ENCODE results near the gene ATP7B.
"Not testable (repeated sequence)": the region's sequence is repeated elsewhere in the genome, so short reads cannot be mapped to it uniquely, and the experiment has no call there.

Gene ATP7B

DNA sequence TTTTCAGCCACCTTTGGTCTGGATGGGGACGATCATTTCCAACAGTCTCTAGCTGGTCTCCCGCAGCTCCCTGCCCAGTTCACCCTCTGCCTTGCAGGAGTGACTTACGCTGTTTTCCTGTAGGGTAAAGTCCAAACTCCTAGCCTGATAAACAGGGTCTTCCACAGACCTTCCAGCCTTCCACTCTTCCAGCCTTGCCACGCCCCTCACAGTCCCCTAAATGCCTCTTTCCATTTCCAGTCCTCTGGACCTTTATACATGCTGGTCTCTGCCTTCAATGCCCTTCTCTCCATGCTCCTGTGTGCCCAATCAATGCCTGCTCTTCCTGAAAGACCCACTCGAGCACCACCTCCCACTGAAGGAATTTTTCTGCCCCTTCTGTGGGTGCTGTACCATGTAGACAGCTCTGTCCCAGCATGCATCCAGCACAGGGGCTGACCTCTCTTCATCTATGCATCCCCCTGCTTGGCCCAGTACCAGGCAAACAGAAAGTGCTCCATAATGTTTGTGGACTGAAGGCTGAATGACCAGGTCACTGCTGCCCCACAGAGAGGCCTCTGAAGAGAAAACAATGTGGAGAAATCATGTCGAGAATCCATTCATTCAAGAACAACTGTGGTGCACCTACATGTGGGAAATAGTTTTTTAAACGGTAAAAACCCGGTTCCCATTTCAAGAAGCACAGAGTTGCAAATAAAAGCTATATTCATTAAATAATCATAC, 4.6 kb downstream of the ATP7B start:
- DNase-seq (ENCODE audit: low read depth in 2 of 2): no peak

DNA sequence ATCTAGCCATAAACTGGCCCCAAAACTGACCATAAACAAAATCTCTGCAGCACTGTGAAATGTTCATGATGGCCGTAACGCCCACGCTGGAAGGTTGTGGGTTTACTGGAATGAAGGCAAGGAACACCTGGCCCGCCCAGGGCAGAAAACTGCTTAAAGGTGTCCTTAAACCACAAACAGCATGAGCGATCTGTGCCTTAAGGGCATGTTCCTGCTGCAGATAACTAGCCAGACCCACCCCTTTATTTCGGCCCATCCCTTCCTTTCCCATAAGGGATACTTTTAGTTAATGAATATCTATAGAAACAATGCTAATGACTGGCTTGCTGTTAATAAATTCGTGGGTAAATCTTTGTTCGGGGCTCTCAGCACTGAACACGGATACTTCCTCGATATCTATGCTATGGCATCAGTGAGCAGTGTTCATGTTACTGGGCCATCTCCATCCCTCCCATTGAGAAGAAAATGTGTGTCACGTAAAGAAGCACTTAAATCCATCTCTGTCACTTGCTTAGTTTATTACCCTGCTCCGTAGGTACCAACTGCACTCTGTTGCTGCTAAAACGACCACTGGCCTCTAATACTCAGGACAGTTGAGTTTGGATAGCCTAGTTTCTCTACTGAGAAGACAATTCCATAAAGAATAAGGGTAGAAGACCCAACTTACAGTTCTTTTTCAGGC, 5.3 kb downstream of the ATP7B start:
- DNase-seq (ENCODE audit: low read depth in 2 of 2): no peak

DNA sequence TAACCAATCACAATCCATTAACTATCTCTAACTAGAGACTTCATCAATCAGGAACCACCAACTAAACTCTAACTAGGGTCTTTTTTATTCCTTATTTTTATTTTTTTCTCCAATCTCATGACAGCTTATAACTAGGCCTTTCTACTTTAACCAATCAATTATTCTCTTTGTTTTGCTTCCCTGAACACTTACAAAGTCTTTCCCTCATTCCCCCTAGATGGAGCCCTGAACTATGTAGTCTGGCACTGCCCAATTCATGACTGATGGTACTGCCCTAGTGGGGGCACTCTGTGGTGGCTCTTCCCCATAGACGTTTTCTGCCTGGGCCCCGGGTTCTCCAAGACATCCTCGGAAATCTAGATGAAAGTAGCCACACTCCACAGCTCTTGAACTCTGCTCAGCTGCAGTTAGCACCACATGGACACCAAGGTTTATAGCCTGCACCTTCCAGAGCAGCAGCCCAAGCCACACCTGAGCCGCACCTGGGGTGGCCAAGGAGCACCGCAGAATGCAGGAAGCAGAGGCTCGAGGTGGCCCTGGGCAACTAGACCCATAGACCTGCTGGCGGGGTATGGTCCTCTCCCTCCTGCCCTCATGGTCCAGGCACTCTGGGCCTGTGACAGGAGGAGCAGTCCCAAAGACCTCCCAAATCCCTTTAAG, 6.6 kb downstream of the ATP7B start:
- DNase-seq (ENCODE audit: low read depth in 2 of 2): no peak

DNA sequence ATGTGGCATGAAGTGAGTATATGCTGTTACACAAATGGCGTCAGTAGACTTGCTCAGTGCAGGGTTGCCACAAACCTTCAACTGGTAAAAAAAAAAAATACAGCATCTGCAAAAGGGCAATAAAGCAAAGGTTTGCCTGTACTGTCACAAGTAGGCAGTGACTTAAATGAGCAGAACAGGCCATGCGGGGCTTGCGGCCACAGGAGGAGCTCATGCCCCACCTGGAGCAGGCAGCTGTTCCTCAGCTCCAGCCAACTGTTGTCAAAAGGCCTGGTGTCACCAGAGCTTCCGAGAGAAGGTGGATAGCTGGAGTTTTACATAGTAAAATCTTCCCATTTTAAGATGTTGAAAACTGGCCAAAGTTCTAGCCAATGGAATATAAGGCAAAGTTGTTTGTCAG, 7.7 kb downstream of the ATP7B start:
- DNase-seq (ENCODE audit: low read depth in 2 of 2): no peak

DNA sequence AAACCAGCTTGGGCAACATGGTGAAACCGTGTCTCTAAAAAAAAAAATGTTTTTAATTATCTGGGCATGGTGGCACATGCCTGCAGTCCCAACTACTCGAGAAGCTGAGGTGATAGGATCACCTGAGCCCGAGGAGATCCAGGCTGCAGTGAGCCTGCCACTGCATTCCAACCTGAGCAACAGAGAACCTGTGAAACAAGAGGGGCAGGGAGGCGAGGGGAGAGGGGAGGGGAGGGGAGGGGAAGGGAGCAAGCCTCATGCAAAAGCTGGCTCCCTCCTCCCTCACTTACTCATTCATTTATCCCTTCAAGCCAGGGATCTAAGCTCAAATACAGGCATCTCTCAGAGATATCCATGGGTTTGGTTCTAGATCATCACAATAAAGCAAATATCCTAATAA, 8.9 kb downstream of the ATP7B start:
- no peak for DNase-seq (ENCODE audit: low read depth in 2 of 2)

DNA sequence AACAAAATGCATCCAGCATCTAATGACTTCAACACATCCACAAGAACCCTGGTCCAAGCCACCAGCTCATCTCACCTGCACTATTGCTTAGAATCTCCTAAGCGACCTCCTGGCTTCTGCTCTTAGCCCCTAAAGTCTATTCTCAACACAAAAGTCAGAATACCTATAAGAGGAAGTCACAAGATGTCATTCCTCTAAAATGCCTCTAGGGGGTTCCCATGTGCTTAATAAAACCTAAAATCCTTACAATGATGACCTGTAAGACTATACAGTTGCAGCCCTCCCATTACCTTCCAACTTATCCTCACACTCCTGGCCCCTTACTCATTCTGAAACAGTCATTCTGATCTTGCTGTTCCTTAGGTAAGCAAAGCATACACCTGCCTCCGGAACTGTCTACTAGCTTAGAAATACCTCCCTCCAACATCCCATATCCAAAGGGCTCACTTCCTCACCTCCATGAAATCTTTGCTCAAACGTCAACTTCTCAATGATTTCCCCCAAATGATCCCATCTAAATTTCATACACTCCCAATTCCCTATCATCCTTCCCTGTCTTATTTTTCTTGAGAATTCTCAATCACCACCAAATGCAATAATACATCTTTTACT, 10.0 kb downstream of the ATP7B start:
- no peak for DNase-seq (ENCODE audit: low read depth in 2 of 2)

DNA sequence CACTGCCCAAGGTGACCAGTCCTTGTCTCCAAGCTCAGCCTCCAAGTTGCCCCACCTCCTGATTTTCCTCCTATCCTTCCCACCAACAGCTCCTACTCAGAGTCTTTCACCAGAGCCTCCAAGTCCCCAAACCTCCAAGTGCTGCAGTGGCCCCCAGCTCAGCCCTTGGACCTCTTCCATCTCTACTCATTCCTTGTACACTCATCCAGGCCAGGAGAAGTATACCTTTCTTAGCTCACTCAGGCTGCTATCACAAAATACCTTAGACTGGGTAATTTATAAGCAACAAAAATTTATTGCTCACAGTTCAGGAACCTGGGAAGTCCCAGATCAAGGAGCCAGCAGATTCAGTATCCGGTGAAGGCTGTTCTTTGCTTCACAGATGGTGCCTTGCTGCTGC, 11.3 kb downstream of the ATP7B start:
- no peak for DNase-seq (ENCODE audit: low read depth in 2 of 2)

DNA sequence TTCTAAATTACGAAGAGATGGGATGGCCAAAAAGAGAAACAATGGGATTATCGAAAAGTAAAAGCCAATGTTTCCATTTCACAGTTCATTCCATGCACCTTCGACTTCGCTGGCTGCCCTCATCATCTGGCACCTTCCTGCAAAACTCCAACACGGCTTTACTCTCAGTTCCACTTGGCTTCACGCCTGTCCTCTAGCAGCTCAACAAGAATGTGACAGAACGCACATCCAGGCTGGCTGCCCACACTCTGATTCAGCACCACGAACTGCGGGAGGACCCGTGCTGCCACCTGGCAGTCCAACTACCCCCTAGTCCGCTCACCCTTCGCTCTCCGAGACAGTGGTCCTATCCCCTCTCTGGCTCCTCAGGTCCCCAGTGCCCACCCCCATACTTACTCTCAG, 11.7 kb downstream of the ATP7B start:
- DNase-seq (ENCODE audit: low read depth in 2 of 2): no peak

DNA sequence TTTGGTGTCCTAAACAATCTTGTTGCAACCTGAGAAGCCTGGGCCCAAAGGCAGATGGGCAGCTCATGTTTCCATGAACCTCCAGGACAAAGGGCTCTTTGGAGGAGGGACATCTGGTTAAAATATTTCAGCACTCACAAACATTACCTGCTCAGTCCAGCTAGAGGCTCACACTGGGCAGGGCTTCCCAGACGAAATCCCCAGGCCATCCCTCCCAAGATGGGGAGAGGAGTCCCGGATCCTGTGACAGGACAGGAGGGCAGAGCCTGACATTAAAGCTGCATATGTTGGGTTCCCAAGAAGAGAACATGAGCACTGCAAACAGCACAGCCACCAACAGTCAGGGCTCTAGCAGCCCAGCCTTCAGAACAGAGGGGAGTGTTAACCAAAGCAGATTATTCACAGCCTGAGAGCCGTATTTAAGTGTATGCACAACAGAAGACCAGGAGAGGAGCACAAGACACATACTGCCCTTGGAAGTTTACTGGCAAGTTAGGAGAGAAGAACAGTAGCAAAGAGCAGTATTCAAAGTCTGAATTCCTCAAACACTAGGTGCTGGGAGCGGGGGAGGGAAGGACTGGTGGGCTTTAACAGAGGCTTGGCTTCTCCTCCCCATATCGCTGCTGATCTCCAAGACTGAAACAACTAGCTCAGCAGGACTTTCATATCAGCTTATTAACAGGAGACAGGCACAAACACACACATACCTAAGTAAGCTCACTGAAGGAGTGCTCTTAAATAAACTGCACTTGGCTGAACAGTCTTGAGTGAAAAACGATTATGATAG, 12.3 kb downstream of the ATP7B start:
- DNase-seq (ENCODE audit: low read depth in 2 of 2): no peak

DNA sequence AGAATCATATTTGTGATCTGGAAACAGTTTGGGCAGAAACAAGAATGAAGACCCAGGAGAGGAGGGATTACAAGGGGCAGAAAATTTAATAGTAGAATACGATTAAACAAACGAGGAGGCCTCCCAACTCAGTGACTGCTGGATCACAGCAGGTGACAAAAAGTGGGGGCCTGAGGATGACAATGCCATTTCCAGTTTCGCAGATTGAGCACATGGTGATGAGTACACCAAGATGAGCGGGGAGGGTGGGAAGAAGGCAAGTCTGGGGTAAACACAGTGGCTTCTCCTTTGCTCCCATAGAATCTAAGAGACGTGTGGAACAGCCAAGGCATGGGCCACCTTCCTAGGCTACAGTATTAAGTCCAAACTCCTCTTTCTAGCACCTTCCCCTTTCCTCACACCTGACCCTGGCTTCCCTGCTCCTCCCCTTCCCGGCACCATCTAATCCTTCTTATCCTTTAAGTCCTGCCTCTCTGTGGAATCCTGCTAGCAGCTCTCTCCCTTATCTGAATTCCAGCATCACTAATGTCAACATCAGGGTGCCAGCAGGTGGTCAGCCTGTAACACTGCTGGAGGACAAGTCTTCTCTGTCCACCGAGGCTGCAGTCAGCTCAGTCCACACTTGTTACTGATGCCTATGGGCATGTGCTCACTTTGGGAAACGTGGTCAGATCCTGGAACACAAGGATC, 13.5 kb downstream of the ATP7B start:
- no peak for DNase-seq (ENCODE audit: low read depth in 2 of 2)

DNA sequence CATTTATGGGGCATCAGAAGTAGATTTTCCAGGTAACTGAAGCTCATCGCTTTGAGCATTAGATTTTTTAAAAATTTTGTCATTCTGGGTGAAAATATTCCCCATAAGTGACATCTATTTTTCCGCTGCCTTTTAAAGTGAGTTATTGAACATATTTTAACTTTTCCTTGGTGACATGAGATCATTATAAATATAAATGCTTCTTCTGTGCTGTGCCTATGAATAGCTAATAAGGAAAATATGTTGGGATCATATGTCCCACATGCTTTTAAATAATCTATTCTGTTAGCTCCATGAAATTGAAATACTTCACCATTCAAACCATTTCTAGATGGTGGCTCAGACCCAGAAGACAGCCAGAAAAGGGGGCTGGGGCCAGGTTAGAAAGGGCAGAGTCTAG, 14.1 kb downstream of the ATP7B start:
- no peak for DNase-seq (ENCODE audit: low read depth in 2 of 2)

DNA sequence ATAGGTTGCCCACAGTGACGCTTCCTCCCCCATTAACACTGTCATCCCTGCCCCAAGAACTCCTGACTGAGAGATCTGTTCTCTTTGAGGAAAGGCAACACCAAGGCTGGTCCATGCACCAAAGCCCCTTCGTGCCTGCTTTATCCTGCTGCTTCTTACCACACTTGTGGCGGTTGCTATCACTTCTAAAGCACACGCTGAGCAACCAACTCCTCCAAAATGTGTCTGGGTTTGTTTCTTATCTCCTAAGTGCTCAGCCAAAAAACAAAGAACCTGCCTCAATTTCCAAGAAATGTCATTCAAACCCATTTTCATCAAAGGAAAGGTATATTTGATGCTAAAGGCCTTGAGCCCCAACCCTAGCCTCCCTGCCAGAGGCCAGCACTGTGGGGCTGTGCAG, 14.6 kb downstream of the ATP7B start:
- DNase-seq (ENCODE audit: low read depth in 2 of 2): no peak

DNA sequence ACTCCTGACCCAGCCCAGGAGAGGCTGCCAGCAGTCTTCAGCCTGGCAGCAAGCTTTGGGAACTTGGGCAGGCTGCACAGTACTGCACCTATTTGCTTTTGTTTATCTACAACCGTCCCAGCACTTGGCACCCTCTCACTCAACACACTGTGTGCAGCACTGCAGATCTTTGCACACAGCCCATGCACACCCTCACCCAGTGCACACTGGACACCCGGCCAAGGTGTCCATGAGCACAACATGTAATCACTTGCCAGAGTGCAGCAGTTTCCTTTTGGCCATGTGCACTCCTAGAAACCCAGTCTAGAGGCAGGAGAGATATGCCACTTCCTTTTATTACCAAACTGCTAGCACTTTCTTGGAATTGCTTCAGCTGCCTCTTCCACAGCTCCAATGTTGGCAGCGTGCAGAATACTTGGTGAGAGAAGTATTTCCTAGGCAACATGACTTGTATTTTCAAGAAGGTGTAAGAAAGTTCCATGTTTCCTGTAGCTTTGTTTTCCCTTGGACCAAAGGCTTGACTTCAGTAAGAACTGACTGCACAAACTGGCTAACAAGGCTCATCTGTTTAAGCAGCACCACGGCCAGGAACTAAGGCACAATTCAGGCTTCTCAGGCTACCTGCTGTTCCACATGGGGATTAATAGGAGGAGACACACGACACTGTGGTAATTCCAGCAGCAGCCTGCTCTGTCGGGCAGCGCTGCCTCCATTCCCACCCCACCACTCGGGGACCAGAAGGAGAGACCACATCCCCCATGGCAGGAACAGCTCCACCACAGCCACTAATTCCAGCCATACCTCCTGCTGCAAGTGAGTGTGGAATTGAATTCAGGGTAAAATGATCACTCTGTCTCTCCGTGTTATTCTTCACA, 15.3 kb downstream of the ATP7B start:
- DNase-seq (ENCODE audit: low read depth in 2 of 2): no peak

DNA sequence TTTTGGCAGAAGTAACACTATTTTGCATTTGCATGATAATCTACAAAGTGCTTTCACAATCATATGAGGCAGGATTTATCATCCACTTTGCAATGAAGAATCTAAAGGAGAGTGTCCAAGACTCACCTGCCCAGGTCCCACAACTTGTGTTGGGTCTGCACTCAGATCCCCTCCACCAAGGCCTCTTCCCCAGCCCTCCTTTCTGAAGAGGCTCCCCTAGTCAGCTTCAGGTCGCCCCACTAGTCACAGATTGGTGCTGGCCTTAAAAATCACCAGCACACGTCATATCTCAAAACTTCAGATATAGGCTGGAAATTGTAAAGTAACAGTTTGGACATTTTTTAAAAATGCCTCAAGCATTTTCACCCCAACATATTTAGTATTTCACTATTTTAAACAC, 17.5 kb downstream of the ATP7B start:
- no peak for DNase-seq (ENCODE audit: low read depth in 2 of 2)

DNA sequence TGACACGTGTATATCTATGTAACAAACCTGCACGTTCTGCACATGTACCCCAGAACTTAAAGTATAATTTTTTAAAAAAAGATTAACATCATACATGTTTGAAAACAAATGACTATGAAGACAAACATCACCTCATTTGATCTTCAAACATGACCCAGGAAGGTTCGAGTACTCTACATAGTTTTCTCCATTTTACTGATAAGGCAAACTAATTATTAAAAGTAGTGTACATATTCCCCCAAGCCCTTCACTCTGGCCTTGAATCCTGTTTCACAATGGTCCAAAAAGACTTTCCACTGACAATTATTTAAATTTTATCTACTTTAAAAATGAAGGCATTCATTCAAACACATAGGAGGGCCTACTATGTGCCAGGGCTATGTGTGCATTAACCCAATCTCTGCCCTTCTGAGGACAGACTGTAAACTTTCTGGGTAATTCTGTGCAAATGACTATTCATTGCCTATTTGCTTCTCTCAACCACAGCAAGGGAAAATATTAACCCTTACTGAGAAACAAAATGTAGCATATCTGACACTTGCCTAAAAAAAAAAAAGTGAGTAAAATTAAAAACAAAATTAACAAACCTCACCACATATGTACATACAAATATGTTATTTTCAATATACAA, 22.1 kb downstream of the ATP7B start:
- DNase-seq (ENCODE audit: low read depth in 2 of 2): no peak

DNA sequence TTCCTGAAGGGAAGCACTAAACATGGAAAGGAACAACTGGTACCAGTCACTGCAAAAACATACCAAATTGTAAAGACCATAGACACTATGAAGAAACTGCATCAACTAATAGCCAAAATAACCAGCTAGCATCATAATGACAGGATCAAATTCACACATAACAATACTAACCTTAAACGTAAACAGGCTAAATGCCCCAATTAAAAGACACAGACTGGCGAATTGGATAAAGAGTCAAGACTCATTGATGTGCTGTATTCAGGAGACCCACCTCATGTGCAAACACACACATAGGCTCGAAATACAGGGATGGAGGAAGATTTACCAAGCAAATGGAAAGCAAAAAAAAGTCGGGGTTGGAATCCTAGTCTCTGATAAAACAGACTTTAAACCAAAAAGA, 26.3 kb downstream of the ATP7B start:
- DNase-seq (ENCODE audit: low read depth in 2 of 2): not testable (repeated sequence)

DNA sequence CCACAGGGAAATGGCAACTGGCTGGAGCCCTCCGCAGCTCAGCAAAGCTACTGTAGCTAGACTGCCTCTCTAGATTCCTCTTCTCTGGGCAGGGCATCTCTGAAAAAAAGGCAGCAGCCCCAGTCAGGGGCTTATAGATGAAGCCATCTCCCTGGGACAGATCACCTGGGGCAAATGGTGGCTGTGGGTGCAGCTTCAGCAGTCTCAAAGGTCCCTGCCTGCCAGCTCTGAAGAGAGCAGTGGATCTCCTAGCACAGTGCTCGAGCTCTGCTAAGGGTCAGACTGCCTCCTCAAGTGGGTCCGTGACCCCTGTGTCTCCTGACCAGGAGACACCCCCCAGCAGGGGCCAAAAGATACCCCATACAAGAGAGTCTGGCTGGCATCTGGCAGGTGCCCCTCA, 28.0 kb downstream of the ATP7B start:
- not testable (repeated sequence) for DNase-seq (ENCODE audit: low read depth in 2 of 2)

DNA sequence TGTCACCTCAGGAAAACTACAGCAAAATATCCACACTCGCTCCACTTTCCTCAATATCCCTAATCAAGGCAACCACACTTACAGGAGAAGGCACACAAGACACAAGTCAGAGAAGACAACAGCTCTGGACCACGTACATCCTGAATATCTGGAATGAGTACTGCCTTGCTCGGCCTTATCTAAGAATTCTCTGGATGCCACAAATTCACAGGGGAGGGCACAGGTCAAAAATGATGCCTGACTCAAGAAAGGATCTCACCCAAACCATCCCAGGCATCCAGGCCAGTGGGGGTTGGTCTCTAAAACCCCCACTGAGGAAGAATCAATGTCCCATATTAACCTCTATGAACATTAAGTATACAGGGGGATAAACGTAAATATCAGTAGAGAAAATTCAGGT, 29.9 kb downstream of the ATP7B start:
- no peak for DNase-seq (ENCODE audit: low read depth in 2 of 2)

DNA sequence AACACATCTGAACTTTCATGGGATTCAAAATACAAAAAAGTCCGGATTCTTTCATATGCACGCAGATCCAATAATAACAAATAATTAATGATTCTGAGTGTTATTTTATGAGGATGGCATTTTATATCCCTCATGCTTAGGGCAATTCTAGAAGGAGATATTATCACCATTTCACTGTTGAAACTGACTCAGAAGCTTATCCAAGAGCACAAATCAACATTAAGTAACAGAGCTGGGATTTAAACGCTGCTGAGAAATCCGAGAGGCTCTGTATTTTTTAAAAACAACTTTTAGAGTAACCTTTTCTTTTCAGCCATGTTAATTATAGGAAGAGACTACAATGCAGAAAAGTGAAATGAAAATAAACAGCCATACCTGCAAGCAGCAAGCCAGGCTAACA, 30.3 kb downstream of the ATP7B start:
- no peak for DNase-seq (ENCODE audit: low read depth in 2 of 2)

Measured in stimulated activated CD4-positive, alpha-beta T cell treated with anti-CD3 and anti-CD28 coated beads, Interleukin-4, amount 100 ng/mL, for 48 hours (primary cell).